ENCODE data around the gene FAM124B.
A peak's percentile ranks its signal among the peaks of the same experiment; 100 is the strongest.
"Not testable (repeated sequence)": the region's sequence is repeated elsewhere in the genome, so short reads cannot be mapped to it uniquely, and the experiment has no call there.

The FAM124B gene

DNA sequence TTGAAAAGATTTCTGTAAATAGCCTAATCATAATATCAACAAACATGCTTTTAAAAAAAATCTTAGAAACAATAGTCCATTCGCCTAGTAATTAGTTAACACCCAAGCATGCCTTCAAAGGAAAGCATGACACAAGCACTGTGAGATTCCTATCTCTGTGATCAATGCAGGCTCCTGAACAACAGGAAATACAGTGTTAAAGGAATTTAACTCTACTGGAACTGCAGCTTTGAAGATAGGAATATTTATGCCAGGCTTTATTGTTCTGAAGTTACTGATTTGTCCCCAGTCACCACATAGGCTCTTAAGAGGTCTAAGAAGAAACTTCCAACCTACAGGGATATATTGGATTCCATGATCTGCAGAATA is 15.4 kb upstream of the FAM124B start:
- H3K4me3 ChIP-seq: no peak overlapping the region
- H3K27ac ChIP-seq: peak overlapping the region in 5 of 21 experiments; percentile 23 to 48 (median 44)

DNA sequence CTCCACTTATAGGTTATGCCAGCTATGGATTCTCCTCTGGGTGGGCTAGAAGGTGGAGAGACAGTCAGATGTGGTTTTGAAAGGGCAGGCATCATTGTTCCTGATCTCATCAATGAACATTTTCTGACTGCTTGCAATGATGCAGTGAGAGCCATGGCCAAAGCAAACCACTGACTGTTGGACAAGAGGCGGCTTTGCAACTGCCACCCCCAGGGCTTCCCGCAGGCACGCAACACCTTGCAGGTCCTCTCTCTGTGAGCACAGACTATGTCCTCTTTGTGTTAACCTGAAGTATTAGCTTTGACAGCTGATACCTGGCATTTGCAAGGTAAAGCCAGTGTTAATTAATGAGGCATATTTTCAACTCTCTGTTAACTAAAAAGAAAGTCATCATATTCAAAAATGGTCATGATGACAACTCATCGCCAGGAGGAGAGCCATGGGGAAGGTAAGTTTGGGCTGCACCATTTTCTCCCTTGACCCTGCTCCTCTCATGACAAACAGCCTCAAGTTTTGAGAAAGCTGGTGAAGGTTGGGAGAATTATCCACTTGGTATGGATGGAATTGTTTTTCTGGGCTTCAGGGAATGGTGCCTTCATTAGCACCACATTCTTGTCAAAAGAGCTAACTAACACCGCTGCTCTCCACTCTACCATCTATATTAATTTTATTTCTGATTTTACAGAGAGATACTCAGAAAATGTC is 14.9 kb upstream of the FAM124B start:
- no peak overlapping the region for H3K4me3 ChIP-seq
- H3K27ac ChIP-seq: peak overlapping the region in 4 of 21 experiments; percentile 4 to 47 (median 38)

DNA sequence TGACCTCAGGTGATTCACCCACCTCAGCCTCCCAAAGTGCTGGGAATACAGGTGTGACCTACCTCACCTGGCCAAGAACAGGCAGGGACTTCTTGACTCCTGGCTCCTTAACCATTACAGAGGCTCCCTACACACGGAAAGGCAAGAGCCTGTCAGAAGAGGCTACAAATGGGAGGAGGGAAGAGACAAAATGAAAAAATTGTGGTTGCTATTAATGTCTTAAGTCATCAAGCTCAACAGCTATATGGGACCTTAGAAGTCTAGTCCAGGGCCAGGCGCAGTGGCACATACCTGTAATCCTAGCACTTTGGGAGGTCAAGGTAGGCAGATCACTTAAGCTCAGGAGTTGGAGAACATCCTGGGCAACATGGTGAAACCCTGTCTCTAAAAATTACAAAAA is 11.5 kb upstream of the FAM124B start:
- Histone ChIP-seq H3K27ac (peak overlapping the region in 17 of 21 experiments; percentile 4 to 87 (median 73)), H3K4me3 (no peak overlapping the region)

DNA sequence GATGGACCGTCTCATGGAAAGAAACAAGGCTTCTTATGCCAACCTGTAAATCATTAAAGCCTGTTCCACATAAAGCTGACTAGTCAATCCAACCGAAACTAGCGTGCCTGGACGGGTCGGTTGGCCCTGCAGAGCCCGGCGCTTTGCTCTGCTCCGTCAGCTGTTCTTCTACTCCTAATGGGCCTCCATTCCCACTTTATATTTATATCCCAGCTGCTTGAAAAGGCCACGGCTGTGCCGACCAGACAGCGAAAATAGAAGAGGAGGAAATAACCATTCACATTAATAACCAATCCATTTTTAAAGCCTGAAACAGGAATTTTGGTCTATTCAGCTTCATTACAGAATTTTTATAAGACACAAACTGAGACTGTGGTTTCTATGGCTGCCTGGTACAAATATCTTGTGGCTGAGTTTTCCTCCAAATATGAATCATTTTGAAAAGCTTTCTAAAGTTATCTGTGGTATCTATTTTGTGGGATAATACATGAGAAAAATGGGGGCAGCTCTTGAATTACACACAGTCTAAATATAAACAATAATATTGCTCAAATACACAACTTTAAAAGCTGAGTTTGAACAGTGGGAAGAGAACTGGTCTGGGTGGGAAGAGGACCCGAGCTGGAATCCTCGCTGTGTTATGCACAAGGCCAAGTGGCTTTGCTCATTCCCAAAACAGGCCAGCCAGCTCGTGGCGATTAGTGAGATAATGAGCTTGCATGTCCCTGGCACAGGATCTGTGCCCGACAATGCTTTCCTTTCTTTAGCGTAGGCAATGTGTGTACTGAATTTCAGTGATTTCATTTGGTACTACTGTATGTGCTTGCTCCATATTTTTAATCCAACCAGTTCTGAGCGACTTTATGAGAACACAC is 10.5 kb upstream of the FAM124B start:
- Histone ChIP-seq H3K4me3 (no peak overlapping the region), H3K27ac (peak overlapping the region in 20 of 21 experiments; percentile 4 to 87 (median 66))

DNA sequence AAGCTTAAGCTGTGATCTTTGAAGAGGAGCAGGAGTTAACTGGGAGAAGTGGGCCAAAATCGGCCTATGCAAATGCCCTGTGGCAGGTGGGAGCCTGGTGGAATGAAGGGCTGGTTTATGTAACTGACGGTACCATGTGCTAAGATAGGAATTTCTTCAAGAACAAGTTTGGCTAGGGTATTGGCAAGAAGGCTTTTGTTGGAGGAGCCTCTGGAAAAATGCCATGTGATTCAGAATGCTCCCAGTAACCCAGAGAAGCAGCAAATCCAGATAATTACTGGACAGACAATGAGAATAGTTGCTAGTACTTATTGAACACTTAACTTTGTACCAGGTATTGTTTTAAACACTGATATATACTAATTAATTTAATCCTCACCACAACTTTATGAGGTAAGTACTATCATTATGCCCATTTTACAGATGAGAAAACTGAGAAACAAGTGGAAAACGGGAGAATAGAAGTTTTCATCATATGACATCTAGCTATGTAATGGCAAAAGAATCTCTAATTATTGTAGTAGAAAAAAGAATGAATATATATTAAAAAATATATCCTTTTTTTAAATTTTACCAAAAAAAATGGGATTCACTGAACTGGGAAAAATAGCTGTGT is 9.1 kb upstream of the FAM124B start:
- no peak overlapping the region for H3K4me3 ChIP-seq
- peak overlapping the region in 10 of 21 experiments; percentile 4 to 87 (median 81) for H3K27ac ChIP-seq

DNA sequence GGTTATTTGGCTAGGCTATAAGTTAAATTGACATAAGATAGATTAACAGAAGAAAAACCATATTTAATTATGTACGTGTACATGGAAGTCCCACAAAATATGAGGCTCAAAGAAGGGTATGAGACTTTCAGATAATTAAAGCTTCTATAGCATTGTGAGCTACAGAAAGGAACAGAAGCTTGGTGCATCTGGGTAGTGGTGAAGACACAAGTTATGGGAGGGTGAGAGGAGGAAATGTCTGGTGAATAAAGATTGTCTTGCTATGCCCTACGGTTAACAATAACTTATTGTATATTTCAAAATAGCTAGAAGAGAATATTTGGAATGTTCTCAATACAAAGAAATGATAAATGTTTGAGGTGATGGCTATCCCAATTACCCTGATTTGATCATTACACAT is 6.8 kb upstream of the FAM124B start:
- Histone ChIP-seq H3K27ac (no peak overlapping the region), H3K4me3 (no peak overlapping the region)

DNA sequence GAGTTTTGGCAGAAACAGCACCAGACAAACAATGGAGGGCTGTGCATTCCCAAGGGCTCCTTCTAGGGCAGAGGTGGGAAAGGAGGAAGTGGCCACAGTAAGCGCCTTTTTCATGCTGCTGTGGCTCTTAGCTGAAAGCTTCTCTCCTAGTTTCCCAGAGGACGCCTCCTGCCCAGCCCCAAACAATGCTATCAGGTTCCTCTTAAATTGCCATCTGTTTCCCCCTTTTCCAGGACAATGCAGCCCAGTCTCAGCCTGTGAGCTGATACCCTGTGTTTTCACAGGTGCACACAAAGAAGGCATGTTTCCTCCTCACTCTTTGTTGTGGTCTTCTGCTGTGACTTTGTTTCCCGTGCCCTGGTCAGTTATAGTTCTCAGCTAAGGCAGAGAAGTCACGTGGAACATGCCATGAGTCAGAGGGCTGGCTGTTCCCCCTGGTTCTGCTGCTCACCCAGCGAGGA is 5.4 kb upstream of the FAM124B start:
- Histone ChIP-seq H3K4me3 (no peak overlapping the region), H3K27ac (no peak overlapping the region)

DNA sequence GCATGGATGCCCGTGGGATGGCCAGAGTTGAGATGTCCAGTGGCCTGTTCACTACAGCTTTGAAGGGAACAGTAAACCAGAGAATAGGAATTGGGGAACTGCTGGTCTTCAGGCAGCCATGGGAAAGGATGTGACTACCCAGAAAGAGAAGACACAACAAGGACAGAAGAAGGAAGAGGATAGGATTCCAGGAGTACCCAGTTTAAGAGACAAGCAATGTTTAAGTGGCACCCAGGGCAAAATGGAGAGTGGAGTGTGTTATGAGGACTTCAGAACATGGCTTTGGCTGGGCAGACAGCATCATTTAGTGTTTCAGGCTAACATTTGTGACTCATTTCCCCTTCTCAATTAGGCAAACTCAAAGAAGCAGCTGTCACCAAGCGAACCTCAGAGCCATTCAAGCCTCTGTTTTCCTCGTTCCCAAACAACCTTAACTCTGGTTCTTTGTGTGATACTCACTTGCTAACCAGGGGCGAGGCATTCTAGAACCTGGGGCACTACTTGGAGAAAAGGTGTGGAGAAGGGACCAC is 4.0 kb upstream of the FAM124B start:
- H3K27ac ChIP-seq: peak overlapping the region in 1 of 21 experiments; percentile 21

DNA sequence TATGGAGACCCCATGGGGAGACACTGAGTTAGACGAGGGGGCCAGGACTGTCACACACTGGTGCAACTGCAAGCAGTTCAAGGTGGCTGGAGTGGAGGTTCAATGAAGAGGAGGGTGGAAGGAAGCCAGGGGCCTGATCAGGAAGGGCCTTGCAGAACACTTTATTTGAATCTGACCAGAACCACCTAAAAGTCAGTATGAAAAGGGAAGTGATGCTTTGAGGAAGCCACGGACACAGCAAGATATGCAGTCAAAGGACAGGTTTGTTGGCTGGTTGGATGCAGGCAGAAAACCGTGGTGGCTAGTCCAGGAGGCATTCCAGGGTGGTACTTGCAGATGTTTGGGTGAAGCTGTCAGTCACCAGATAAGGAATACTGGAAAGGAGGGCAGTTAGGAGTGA is 3.5 kb upstream of the FAM124B start:
- no peak overlapping the region for H3K4me3 ChIP-seq
- no peak overlapping the region for H3K27ac ChIP-seq

More for the DNA sequence above, 4.0 kb upstream of the FAM124B start:
- H3K4me3 ChIP-seq: no peak overlapping the region

DNA sequence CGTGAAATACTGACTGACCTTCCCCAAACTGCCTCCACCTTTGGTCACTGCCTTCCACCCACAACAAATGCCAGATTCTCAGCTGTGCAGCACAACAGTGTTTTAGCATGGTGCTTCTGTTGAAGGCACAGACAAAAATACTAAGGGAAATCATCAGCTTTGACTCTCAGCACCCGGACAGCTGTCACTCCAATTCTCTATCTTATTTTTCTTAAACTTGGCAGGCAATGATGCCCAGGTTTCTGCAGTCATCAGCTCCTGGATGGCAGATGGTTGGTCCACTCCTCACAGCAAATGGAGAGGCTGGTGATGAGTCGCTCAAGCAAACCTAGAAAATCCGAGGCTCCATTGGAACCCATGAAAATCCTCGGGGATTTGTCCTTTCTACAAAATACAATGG is 2.9 kb upstream of the FAM124B start:
- H3K4me3 ChIP-seq: no peak overlapping the region
- no peak overlapping the region for H3K27ac ChIP-seq

DNA sequence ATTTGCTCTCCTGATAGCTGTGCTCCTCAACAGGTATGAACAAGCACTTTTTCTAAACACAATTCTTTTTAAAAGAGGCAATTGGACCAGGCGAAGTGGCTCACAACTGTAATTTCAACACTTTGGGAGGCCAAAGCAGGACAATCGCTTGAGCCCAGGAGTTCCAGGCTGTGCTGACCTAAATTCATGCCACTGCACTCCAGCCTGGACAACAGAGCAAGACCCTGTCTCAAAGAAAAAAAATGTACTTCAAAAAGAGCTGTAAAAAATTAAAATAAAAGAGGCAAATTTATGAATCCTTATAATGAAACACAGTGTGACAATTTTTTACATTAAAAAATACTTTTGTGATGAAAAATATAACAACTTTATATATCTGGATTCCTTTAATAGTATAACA is 1.8 kb upstream of the FAM124B start:
- H3K4me3 ChIP-seq: no peak overlapping the region
- H3K27ac ChIP-seq: no peak overlapping the region

DNA sequence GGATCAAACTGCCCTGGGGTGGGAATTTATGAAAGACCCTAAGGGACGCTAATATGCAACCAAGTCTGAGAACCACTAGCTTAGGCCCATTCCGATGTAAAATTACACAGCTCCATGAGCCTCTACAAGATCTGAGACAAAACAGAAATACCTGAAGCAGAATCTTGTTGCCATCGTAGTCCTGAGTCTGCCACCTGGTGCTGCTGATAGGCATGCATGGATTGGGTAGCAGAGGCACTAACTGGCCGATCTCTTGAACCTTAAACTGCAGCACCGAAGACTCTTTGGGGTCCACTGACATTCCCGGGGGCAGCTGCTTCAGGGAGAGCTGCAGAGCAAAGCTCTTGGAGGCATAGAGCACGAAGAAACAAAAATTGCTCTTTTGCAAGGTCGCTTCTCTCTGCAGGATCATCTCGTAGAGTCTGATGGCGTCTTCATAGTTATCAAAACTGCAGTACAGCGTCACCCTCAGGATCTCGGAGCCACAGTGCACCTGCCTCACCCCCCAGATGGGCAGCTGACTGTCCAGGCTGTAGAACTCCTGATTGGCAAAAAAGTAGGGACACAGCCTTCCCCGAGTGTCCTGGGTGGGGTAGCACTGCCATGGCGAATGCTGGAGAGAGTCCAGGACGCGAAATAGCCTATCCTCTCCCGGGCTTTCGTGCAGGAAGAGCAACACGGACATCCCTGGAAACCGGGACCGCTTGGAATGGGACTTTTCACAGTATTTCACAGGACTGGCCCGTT is 848 bp downstream of the FAM124B start:
- Histone ChIP-seq H3K27ac (peak overlapping the region in 7 of 21 experiments; percentile 14 to 59 (median 36)), H3K4me3 (peak overlapping the region; percentile 12 to 33 (median 23))

DNA sequence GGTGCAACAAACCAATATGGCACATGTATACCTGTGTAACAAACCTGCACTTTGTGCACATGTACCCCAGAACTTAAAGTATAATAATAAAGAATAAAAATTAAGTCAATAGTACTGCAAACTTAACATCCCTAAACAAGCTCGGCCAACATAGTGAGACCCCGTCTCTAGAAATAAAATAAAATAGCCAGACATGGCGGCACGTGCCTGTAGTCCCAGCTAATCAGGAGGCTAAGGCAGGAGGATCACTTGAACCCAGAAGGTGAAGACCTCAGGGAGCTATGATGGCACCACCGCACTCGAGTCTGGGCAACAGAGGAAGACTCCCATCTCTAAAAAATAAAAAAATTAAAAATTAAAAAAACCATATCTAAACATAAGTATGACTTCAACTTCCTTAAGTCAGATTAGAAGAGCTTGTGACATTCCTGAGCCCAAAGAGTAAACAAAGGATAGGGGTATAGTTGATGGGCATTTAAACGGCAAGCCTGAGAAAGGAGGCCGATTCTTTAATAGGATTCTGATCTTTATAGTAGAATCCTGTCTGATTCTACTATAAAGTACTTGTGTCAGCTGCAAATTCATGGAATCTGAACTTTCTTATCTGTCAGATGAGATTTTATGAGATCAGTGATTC is 1.6 kb downstream of the FAM124B start:
- H3K27ac ChIP-seq: peak overlapping the region in 1 of 21 experiments; percentile 14
- H3K4me3 ChIP-seq: peak overlapping the region in 4 of 7 experiments; percentile 14 to 33 (median 26)

DNA sequence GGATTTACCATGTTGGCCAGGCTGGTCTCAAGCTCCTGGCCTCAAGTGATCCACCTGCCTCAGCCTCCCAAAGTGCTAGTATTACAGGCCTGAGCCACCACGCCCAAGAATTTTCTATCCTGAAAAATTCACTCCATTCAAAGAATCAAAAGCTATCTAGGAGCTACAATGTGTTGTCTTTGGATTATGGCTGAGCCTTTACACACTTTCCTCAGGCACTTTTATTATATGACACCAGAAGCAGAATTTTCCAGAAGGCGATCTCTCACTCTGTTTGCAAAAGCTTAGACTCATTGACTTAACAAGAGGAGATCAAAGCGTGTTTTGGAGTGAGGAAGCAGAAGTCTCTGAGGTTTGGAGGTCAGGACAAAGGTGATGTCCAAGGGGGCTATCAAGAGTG is 3.6 kb downstream of the FAM124B start:
- Histone ChIP-seq H3K27ac (no peak overlapping the region), H3K4me3 (no peak overlapping the region)

DNA sequence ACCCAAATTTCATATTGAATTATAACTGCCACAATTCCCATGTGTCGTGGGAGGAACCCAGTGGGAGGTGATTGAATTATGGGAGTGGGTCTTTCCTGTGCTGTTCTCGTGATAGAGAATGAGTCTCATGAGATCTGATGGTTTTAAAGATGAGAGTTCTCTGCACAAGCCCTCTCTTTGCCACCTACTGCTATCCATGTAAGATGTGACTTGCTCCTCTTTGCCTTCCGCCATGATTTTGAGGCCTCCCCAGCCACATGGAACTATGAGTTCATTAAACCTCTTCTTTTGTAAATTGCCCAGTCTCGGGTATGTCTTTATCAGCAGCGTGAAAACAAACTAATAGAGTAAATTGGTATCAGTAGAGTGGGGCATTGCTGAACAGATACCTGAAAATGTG is 4.8 kb downstream of the FAM124B start:
- H3K4me3 ChIP-seq, H3K27ac ChIP-seq: not testable (repeated sequence)

DNA sequence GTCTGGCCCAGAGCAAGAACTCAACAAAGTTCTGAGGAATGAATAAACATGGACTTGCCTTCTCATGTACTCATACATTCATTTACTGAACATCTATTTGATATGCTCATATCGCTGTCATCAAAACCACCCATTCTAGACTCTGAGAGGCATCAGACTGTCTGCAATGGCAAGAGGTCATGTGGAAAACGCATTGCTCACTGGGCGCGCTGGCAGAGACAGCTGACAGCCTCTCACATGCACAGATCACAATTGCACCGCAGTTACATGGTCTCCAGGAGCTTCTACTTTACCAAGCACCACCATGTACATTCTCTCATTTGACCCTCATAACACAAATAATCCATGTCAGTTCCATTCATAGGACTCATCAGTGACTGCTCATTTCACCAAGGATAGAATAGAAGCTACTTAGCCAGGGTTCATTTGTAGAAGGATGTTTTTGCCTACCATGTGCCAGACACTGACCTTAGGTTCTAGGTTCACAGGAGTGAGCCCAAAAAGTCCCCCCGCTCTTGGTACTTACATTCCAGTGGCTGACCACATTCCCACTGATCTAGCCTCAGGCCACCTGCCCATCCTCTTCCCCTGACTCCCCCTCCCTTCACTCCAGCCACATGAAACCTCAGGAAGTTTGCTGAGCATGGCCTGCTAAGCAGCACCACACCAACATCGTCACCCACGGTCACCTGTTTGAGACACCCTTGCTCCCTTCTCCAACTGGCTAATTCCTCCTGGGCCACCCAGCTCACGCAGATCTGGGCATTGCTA is 6.1 kb downstream of the FAM124B start:
- Histone ChIP-seq H3K27ac (peak overlapping the region in 1 of 21 experiments; percentile 71), H3K4me3 (no peak overlapping the region)

DNA sequence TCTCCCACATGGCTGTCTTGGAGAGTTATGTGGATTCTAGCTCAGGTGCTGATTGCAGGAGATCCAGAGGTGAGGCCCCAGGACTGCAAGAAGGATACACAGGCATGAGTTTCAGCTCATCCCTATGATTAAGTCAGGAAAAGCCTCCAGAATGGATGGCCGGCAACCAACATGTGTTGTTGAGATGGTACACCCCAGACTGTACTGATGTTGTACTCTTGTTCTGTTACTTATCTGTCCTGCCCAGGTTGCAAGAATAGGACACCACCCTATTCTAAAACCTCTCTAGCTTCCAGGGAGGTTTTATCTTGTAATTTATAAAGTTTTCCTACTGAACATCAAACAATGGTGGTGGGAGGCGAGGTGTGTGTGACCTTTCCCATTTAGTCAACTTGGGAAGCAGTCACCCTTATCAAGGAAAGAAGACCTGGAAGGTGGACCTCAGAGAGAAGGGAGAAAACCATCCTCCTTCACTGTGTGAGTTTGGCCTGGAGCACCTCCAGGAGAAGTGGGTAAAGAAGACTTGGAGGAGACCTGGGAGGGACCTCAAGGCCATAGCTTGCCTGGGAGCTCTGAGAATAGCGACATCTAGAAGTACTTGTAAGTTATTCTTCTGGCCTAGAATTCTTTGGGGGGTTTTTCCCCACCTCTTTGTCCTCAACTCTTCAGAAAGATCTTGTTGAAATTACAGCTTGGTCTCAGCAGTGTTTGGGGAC is 8.6 kb downstream of the FAM124B start:
- Histone ChIP-seq H3K27ac (no peak overlapping the region), H3K4me3 (no peak overlapping the region)

DNA sequence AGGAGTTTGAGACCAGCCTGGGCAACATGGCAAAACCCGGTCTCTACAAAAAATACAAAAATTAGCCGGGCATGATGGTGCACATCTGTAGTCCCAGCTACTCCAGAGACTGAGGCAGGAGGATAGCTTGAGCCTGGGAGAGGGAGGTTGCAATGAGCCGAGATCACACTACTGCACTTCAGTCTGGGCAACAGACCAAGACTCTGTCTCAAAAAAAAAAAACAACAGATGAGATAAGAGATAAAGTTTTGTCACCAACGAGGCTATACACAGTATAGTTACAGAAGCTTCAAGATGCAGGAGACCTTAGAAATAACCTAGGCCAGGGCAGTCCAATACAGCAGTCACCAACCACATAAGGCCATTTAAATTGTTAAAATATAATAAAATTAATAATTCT is 9.4 kb downstream of the FAM124B start:
- H3K4me3 ChIP-seq: no peak overlapping the region
- H3K27ac ChIP-seq: no peak overlapping the region

Data from skin epidermis (tissue), 12 donors.